HCT116 (cell line): ENCODE measurements around the gene SLC22A7. TPM values are rescaled to one million over a fixed set of nuclear protein-coding genes. Genes with fewer than 3 reads are reported as not detected.

Source experiments
- ATAC-seq: fragments of 200-7000 bp; cut with Tn5 transposase; 2 replicates; pipeline ENCODE4 v1.9.1; 2020; ENCODE audit warnings: mild to moderate bottlenecking, moderate library complexity
- BruUV-seq: library from RNA; stranded (reverse); fragments of 400-500 nt; replicated peaks from 2 replicates; lab custom pipeline; 2021; lab: Mats Ljungman, UMichigan
- CTCF ChIA-PET: fragments of 300-600 bp; sonication (Branson Sonifier 250); formaldehyde crosslinking; loops from one replicate; lab custom pipeline; 2021; ENCODE audit warnings: antibody characterized with exemption; lab: Charles Lee
- POLR2A ChIA-PET: fragments of 300-600, 350-600 bp; sonication (Branson Sonifier 250); formaldehyde crosslinking; loops from one replicate; lab custom pipeline; 2021; ENCODE audit warnings: antibody characterized with exemption; lab: Charles Lee
- RAD21 ChIA-PET, 2 experiments: fragments of 300-600 bp; sonication (Branson Sonifier 250); formaldehyde crosslinking; loops; one replicate each; lab custom pipeline; 2023; ENCODE audit warnings: low total read pairs in 2 of 2; ENCODE audit not compliant: uncharacterized antibody in 2 of 2, unreplicated experiment in 2 of 2, low non-redundant PET in 1 of 2; lab: Charles Lee
- DNase-seq: peaks from one replicate; pipeline ENCODE4 v3.0.0-alpha.2; 2010; ENCODE audit warnings: low read depth, low spot score
- H2AFZ ChIP-seq: fragments of 200-600 bp; shearing (Covaris generic), sonication (generic); 2 replicates; pipeline ENCODE4 v1.6.1; 2017; ENCODE audit warnings: low read depth, mixed run types, mixed read lengths, antibody characterized with exemption, low read length; ENCODE audit not compliant: poor library complexity, severe bottlenecking
- H3K27ac ChIP-seq: 2 replicates; pipeline ENCODE4 v1.5.1; 2012; ENCODE audit warnings: low read depth, low read length
- H3K27me3 ChIP-seq: fragments of 200-600 bp; sonication (generic); 2 replicates; pipeline ENCODE4 v1.6.1; 2016; ENCODE audit warnings: mixed run types, low read length, mixed read lengths; ENCODE audit not compliant: insufficient read depth
- H3K36me3 ChIP-seq, 2 experiments: fragments of 200-500 bp in 1 of 2; fragments of 200-600 bp in 1 of 2; sonication (Bioruptor generic) in 1 of 2; sonication (generic) in 1 of 2; 2 replicates each; pipeline versions ENCODE4 v1.5.1 to v1.6.1; 2014 to 2016; ENCODE audit warnings: low read length in 2 of 2, inconsistent platforms in 1 of 2, mixed read lengths in 1 of 2, mixed run types in 1 of 2; ENCODE audit not compliant: insufficient read depth in 2 of 2, control insufficient read depth in 1 of 2
- H3K4me1 ChIP-seq, 2 experiments: fragments of 200-600 bp in 1 of 2; sonication (generic) in 1 of 2; 2 replicates each; pipeline versions ENCODE4 v1.5.1 to v1.6.1; 2012 to 2017; ENCODE audit warnings: low read length in 2 of 2, inconsistent platforms in 1 of 2, mild to moderate bottlenecking in 1 of 2, mixed read lengths in 1 of 2, mixed run types in 1 of 2, moderate library complexity in 1 of 2; ENCODE audit not compliant: insufficient read depth in 2 of 2, control insufficient read depth in 1 of 2
- H3K4me2 ChIP-seq: fragments of 200-600 bp; sonication (generic); 2 replicates; pipeline ENCODE4 v1.6.1; 2017; ENCODE audit warnings: mixed run types, low read length, mixed read lengths
- H3K4me3 ChIP-seq, 2 experiments: fragments of 200-600 bp in 1 of 2; sonication (generic) in 1 of 2; replicated peaks in 1 of 2; 2 replicates each; pipeline ENCODE4 v1.5.1; 2011 to 2016; ENCODE audit warnings: low read length in 2 of 2, control low read depth in 1 of 2, low read depth in 1 of 2, mild to moderate bottlenecking in 1 of 2, mixed read lengths in 1 of 2, mixed run types in 1 of 2
- H3K79me2 ChIP-seq: fragments of 200-600 bp; sonication (generic); 2 replicates; pipeline ENCODE4 v1.6.1; 2017; ENCODE audit warnings: mild to moderate bottlenecking, mixed run types, low read length, moderate library complexity, mixed read lengths; ENCODE audit not compliant: insufficient read depth
- H3K9ac ChIP-seq: fragments of 200-600 bp; sonication (generic); 2 replicates; pipeline ENCODE4 v1.6.1; 2016; ENCODE audit warnings: low read length, mixed read lengths
- H3K9me2 ChIP-seq: fragments of 200-600 bp; sonication (generic), shearing (Covaris generic); 2 replicates; pipeline ENCODE4 v1.6.1; 2017; ENCODE audit warnings: mixed run types, mild to moderate bottlenecking, moderate library complexity; ENCODE audit not compliant: insufficient read depth
- H3K9me3 ChIP-seq, 2 experiments: fragments of 200-500 bp in 1 of 2; fragments of 200-600 bp in 1 of 2; sonication (Bioruptor generic) in 1 of 2; sonication (generic) in 1 of 2; 2 replicates each; pipeline ENCODE4 v1.6.1; 2014 to 2017; ENCODE audit warnings: low read length in 2 of 2, mixed read lengths in 2 of 2, inconsistent platforms in 1 of 2, low read depth in 1 of 2, mild to moderate bottlenecking in 1 of 2, mixed run types in 1 of 2, moderate library complexity in 1 of 2; ENCODE audit not compliant: control insufficient read depth in 1 of 2, insufficient read depth in 1 of 2
- H4K20me1 ChIP-seq: fragments of 200-600 bp; sonication (generic), shearing (Covaris generic); 2 replicates; pipeline ENCODE4 v1.6.1; 2017; ENCODE audit warnings: mixed run types, mild to moderate bottlenecking, moderate library complexity; ENCODE audit not compliant: insufficient read depth
- CBX3 ChIP-seq: IDR thresholded peaks from 2 replicates; pipeline ENCODE4 v1.6.1; 2012; ENCODE audit warnings: low read depth
- CEBPB ChIP-seq: IDR thresholded peaks from 2 replicates; pipeline ENCODE4 v1.6.1; 2012; ENCODE audit warnings: low read depth
- EZH2 ChIP-seq: fragments of 200-600 bp; sonication (generic); IDR thresholded peaks from 2 replicates; pipeline ENCODE4 v1.6.1; 2017; ENCODE audit warnings: antibody characterized with exemption, mixed run types
- EZH2phosphoT487 ChIP-seq: fragments of 200-600 bp; IDR thresholded peaks from 2 replicates; pipeline ENCODE4 v1.6.1; 2018; ENCODE audit warnings: antibody characterized with exemption, borderline replicate concordance
- JUND ChIP-seq: IDR thresholded peaks from 2 replicates; pipeline ENCODE4 v1.6.1; 2012
- POLR2A ChIP-seq: IDR thresholded peaks from 2 replicates; pipeline ENCODE4 v1.7.0; 2011; ENCODE audit warnings: borderline replicate concordance; ENCODE audit not compliant: insufficient read depth, insufficient read length; ENCODE audit errors: extremely low read depth
- POLR2AphosphoS5 ChIP-seq: IDR thresholded peaks from 2 replicates; pipeline ENCODE4 v1.6.1; 2011; ENCODE audit warnings: mild to moderate bottlenecking, low read depth, low read length, moderate library complexity
- YY1 ChIP-seq: IDR thresholded peaks from 2 replicates; pipeline ENCODE4 v1.6.1; 2011; ENCODE audit warnings: low read length, low read depth, moderate library complexity, mild to moderate bottlenecking; ENCODE audit not compliant: insufficient replicate concordance; ENCODE audit errors: extremely low read depth
- ZFX ChIP-seq: fragments of 450-650 bp; IDR thresholded peaks from 2 replicates; pipeline ENCODE4 v1.6.1; 2017
- intact Hi-C: fragments of 100-400 bp; cut with micrococcal nuclease; formaldehyde crosslinking; loops from 2 replicates; pipeline ENCODE4 v1.10.0; 2022
- total RNA-seq: library from RNA; stranded (reverse); gene quantifications from one replicate; pipeline ENCODE4 v1.2.1, GENCODE V29; 2021; ENCODE audit not compliant: unreplicated experiment
- TF ChIP-seq, protein P1 (sequence below): IDR thresholded peaks from 2 replicates; pipeline ENCODE4 v1.6.1; 2012
- TF ChIP-seq, protein P2 (sequence below), 3 experiments: fragments of 200-600 bp in 1 of 3; sonication (generic) in 1 of 3; IDR thresholded peaks in 2 of 3; conservative IDR thresholded peaks in 1 of 3; 2 replicates each; pipeline ENCODE4 v1.5.1; 2012 to 2017; ENCODE audit warnings: low read depth in 2 of 3, low read length in 2 of 3, antibody characterized with exemption in 1 of 3, borderline replicate concordance in 1 of 3, control low read depth in 1 of 3, mild to moderate bottlenecking in 1 of 3, mixed read lengths in 1 of 3, mixed run types in 1 of 3, moderate library complexity in 1 of 3; ENCODE audit not compliant: insufficient read depth in 1 of 3
- TF ChIP-seq, protein P3 (sequence below): IDR thresholded peaks from 2 replicates; pipeline ENCODE4 v1.6.1; 2012

Gene SLC22A7
- total RNA-seq, 1 experiment from 2014 or later: not detected

DNA sequence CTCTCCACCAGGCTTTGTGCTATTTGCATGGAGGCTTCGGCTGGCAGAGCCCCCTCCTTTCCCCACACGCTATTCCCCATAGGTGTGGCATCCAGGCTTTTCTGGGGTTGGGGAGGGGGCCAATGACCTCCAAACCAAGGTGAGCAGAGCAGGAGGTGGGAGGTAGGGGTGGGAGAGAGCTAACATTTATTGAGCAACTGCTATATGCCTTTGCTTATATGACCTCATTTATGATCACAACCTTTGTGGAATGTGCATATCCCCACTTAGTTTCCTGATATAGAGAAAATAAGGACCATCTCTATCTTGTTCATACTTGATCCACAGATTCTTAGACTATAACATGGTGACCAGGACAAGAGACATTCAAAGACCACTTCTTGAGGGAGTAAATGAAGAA lies 17.8 kb upstream of the SLC22A7 start:
- Histone ChIP-seq H3K9me2 (no peaks in the 10 kb centered on the region), H3K9me3 (no peaks in the 10 kb centered on the region), H3K27me3 (no peaks in the 10 kb centered on the region), H3K79me2 (no peaks in the 10 kb centered on the region), H3K36me3 (no peaks in the 10 kb centered on the region), H3K27ac (no peak overlapping the region), H4K20me1 (no peaks in the 10 kb centered on the region), H3K4me2 (no peak overlapping the region), H3K4me1 (peaks cover 0 to 12% of the 10 kb centered on the region in 2 experiments; a peak in 2 of 4 replicates), H2AFZ (no peak overlapping the region), H3K9ac (no peak overlapping the region), H3K4me3 (no peak overlapping the region)
- ATAC-seq: no peak
- BruUV-seq: no TSS peak
- intact Hi-C loops: no loop called here
- ChIA-PET POLR2A (no interaction called here), CTCF (no interaction called here), RAD21 (no interaction called here)
- DNase-seq: no peak
- TF ChIP-seq ZFX (no peak), JUND (no peak), YY1 (no peak), POLR2AphosphoS5 (no peak), EZH2 (no peak)
- TF ChIP-seq, protein P1, sequence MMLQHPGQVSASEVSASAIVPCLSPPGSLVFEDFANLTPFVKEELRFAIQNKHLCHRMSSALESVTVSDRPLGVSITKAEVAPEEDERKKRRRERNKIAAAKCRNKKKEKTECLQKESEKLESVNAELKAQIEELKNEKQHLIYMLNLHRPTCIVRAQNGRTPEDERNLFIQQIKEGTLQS: no peak

DNA sequence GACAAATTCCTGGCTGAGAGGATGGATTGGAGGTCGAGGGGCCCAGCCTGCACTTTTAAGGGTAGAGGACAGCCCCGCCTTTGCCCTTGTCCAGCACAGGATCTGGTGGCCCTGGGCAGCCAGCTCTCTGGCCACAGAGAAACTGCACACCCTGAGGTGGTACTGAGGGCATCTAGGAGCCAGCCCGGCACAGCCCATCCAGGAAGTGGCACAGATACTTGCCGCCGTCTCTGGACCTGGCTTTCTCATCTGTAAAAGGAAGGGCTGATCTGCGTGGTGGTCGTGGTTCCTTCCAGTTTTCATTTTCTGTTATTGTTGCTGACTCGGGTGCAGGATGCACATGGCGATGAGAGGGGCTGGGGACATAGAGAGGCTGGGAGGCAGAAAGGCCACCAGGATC lies 16.0 kb upstream of the SLC22A7 start:
- DNase-seq: no peak

More for the DNA sequence above, 16.0 kb upstream of the SLC22A7 start:
- CTCF ChIA-PET: no interaction called here
- H2AFZ ChIP-seq: no peak overlapping the region
- H3K9me2 ChIP-seq: no peaks in the 10 kb centered on the region
- H3K27ac ChIP-seq: no peak overlapping the region
- intact Hi-C loops: no loop called here
- H3K4me1 ChIP-seq: peaks cover 0 to 12% of the 10 kb centered on the region in 2 experiments; a peak in 2 of 4 replicates
- H3K79me2 ChIP-seq: no peaks in the 10 kb centered on the region
- H4K20me1 ChIP-seq: no peaks in the 10 kb centered on the region
- H3K9ac ChIP-seq: no peak overlapping the region
- POLR2A ChIA-PET: no interaction called here
- H3K27me3 ChIP-seq: no peaks in the 10 kb centered on the region
- TF ChIP-seq, protein P2, sequence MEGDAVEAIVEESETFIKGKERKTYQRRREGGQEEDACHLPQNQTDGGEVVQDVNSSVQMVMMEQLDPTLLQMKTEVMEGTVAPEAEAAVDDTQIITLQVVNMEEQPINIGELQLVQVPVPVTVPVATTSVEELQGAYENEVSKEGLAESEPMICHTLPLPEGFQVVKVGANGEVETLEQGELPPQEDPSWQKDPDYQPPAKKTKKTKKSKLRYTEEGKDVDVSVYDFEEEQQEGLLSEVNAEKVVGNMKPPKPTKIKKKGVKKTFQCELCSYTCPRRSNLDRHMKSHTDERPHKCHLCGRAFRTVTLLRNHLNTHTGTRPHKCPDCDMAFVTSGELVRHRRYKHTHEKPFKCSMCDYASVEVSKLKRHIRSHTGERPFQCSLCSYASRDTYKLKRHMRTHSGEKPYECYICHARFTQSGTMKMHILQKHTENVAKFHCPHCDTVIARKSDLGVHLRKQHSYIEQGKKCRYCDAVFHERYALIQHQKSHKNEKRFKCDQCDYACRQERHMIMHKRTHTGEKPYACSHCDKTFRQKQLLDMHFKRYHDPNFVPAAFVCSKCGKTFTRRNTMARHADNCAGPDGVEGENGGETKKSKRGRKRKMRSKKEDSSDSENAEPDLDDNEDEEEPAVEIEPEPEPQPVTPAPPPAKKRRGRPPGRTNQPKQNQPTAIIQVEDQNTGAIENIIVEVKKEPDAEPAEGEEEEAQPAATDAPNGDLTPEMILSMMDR (IDR thresholded peaks at IDR 0.05 in 2 of 3, conservative IDR thresholded peaks at IDR 0.05 in 1 of 3; ENCODE audit: borderline replicate concordance in 1 of 3, insufficient read depth in 1 of 3, low read depth in 2 of 3, low read length in 2 of 3): no peak
- TF ChIP-seq EZH2phosphoT487 (no peak), CEBPB (no peak), ZFX (no peak), POLR2A (no peak), CBX3 (no peak)
- TF ChIP-seq, protein P3, sequence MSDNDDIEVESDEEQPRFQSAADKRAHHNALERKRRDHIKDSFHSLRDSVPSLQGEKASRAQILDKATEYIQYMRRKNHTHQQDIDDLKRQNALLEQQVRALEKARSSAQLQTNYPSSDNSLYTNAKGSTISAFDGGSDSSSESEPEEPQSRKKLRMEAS: no peak
- H3K9me3 ChIP-seq: no peaks in the 10 kb centered on the region
- ATAC-seq: no peak
- BruUV-seq: no TSS peak
- no peak overlapping the region for H3K4me3 ChIP-seq
- H3K4me2 ChIP-seq: no peak overlapping the region
- RAD21 ChIA-PET: no interaction called here
- no peaks in the 10 kb centered on the region for H3K36me3 ChIP-seq
